ENCODE results near the gene TSGA10IP.
"Not testable (repeated sequence)": the region's sequence is repeated elsewhere in the genome, so short reads cannot be mapped to it uniquely, and the experiment has no call there.

The TSGA10IP gene

GRCh38 chr11:65947133-65947532 lies 1.9 kb downstream of the TSGA10IP start:
- TF ChIP-seq CTCF (conservative IDR thresholded peaks at IDR 0.05; ENCODE audit: low read depth), result no peak
- ChIA-PET CTCF (no interaction called here), POLR2A (ENCODE audit: low non-redundant PET) (no interaction called here)
- no peak overlapping the region for H3K27ac ChIP-seq
- DNase-seq (ENCODE audit: low spot score), result no peak

GRCh38 chr11:65947603-65948125 lies 2.4 kb downstream of the TSGA10IP start:
- no peak overlapping the region for H3K27ac ChIP-seq
- DNase-seq (ENCODE audit: low spot score), result no peak
- ChIA-PET CTCF (no interaction called here), POLR2A (ENCODE audit: low non-redundant PET) (no interaction called here)
- TF ChIP-seq CTCF (conservative IDR thresholded peaks at IDR 0.05; ENCODE audit: low read depth), result no peak

GRCh38 chr11:65950711-65951110 lies 5.4 kb downstream of the TSGA10IP start:
- CTCF ChIA-PET; POLR2A ChIA-PET (ENCODE audit: low non-redundant PET); DNase-seq (ENCODE audit: low spot score); H3K27ac ChIP-seq: not testable (repeated sequence)

GRCh38 chr11:65951641-65952040 lies 6.4 kb downstream of the TSGA10IP start:
- H3K27ac ChIP-seq; POLR2A ChIA-PET (ENCODE audit: low non-redundant PET); CTCF ChIA-PET; DNase-seq (ENCODE audit: low spot score): not testable (repeated sequence)

- POLR2A ChIA-PET (ENCODE audit: low non-redundant PET), result no interaction called here
- no peak for DNase-seq (ENCODE audit: low spot score)
- TF ChIP-seq CTCF (conservative IDR thresholded peaks at IDR 0.05; ENCODE audit: low read depth), result no peak
Measured at GRCh38 chr11:65952052-65952521, 6.8 kb downstream of the TSGA10IP start.

GRCh38 chr11:65953471-65953870 lies 8.2 kb downstream of the TSGA10IP start:
- DNase-seq (ENCODE audit: low spot score), result no peak
- ChIA-PET POLR2A (ENCODE audit: low non-redundant PET) (interaction anchor here (0.6 kb wide), 1 partner anchor 64 kb away, joined by 3 read pairs; no protein-coding TSS in a partner anchor), CTCF (no interaction called here)
- no peak for TF ChIP-seq CTCF (conservative IDR thresholded peaks at IDR 0.05; ENCODE audit: low read depth)
- no peak overlapping the region for H3K27ac ChIP-seq

More at GRCh38 chr11:65952052-65952521, 6.8 kb downstream of the TSGA10IP start:
- H3K27ac ChIP-seq, result no peak overlapping the region
- CTCF ChIA-PET, result no interaction called here

GRCh38 chr11:65954771-65955170 lies 9.5 kb downstream of the TSGA10IP start:
- POLR2A ChIA-PET (ENCODE audit: low non-redundant PET), result interaction anchor here (0.7 kb wide), 1 partner anchor 286 kb away, joined by 4 read pairs; no protein-coding TSS in a partner anchor
- CTCF ChIA-PET, result interaction anchor here (0.6 to 0.7 kb wide), 3 partner anchors 63 to 1089 kb away, joined by 3 to 4 read pairs (median 4); no protein-coding TSS in a partner anchor

More at GRCh38 chr11:65954771-65955170, 9.5 kb downstream of the TSGA10IP start:
- TF ChIP-seq CTCF (conservative IDR thresholded peaks at IDR 0.05; ENCODE audit: low read depth), result no peak
- DNase-seq (ENCODE audit: low spot score), result peak; percentile 37
- H3K27ac ChIP-seq, result no peak overlapping the region

Measured in RWPE1 (cell line).